NCI-H146 treated with DMSO at 0.1 percent for 48 hours (cell line): ENCODE measurements around the gene IL1RL2.

Source experiments
- DNase-seq: peaks from one replicate; lab custom pipeline; 2025; ENCODE audit not compliant: unreplicated experiment; lab: John Stamatoyannopoulos, UW

IL1RL2 gene

DNA sequence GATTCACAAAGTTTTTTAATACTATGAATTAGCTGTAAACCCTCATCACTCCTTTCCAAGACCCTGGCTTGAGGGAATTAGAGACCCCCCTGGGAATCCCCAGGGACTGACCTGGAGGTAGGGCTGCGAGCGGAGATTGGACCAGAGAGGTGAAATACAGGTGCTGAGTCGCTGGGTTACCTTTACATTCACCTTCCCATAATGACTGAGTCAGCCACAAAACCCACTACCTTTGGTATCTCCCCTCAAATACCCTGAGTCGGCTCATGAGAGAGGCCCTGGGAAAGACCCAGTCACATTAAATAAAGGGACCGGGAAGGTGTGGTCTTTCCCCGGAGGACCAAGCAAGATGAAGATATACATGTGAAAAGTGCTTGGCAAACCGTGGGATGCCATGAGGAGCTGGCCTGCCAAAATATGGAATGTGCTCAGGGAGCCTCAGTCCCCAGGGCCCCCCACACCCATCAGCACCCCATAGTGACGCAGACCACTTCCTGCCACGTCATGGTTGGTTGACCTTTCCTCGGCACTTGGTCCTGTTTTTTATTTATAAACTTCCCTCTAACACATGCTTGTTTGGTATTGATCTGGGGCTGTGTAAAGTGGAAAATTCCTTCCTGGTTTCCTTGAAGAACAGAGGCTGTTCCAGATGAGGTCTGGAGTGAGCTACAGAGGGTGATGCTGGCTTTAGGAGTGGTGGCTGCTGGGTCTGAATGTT is 51.4 kb downstream of the IL1RL2 start:
- DNase-seq: no peak

DNA sequence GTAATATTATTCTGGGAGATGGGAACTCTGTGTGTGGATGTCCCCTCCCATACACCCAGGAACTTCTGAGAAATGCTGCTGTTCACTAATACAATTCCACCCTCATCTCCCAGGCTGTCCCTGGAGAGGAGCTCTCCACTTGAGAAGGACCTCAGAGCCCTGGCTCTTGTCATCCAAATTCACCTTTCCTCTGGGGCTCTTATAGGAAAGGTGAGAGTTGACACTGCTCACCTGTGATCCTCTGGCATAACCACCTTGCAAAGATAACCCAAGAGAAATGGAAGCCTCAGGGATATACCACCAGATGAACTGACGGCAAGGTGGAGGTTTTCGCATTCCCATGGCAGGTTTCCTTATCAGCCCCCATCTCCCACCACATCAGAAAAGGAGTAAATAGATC is 52.0 kb downstream of the IL1RL2 start:
- DNase-seq: no peak

DNA sequence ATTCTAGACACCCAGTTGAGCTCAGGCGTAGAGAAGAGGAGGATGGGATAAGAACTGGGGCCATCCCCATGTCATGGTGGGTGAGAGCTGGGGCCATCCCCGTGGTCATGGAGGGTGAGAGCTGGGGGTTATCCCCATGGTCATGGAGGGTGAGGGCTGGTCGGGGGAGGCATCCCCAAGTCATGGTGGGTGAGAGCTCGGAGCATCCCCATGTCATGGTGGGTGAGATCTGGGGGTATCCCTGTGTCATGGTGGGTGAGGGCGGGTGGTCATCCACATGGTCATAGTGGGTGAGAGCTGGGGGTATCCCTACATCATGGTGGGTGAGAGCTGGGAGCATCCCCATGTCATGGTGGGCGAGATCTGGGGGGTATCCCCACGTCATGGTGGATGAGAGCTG is 52.5 kb downstream of the IL1RL2 start:
- no peak for DNase-seq

DNA sequence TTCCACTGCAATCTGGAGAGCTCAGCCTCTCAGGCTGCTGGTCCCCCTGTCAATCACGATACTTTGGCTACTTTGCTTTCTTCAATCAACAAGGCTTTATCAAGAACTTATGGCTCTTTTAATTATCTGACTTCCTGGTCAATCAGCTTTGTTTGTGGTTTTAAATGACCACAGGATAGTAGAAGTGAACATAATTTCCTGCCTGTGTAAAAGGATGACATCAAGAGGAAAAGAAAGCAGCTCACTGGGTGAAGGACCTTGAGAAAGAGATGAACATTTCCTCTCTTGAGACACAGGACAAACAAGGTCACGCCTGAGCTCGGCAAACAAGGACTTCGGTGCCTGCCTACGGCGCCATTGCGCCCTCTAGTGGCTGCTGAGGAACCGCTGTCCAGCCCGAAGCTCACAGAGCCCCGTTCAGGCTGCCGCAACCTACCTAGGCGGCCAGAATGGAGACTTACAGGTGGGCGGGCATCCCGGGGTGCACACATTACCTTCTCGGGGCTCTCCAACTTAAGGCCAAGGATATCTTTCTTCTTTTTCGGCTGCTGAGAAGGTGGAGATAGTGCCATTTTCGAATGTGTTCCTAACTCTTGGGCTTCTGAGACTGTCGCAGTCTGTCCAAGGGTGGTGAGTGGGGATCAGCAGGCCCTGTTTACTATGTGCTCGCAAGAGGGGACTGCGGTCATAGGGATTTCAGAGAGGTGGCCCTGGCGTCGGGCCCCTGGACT is 54.0 kb downstream of the IL1RL2 start:
- peak; percentile 24 for DNase-seq

DNA sequence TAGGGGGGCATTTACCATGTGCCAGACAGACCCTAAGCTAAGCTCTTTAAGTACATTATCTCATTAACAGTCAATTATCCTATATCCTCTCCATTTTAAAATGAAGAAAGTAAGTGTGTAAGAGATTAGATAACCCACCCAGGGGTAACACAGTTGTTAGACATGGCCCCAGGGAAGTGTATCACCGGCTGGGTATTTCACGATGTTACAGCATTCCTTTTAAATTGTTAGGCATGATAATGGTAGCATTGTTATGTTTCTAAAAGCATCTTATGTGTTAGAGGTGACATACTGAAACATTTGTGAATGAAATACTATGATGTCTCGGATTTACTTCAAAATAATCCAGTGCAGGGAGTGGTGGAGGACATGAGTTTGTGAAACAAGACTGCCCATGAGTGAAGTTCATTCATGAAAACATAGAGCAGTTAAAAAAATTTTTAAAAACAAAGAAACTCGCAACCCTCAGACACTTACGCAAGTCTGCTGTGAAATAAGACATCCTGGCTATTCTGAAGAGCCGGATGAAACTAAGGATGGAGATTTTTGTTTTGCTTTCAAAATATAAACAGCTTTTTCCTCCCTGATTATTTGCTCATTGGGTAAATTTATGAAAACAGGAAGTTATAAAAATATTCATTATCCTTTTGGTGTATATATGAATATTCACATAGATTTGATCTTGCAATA is 54.9 kb downstream of the IL1RL2 start:
- no peak for DNase-seq

DNA sequence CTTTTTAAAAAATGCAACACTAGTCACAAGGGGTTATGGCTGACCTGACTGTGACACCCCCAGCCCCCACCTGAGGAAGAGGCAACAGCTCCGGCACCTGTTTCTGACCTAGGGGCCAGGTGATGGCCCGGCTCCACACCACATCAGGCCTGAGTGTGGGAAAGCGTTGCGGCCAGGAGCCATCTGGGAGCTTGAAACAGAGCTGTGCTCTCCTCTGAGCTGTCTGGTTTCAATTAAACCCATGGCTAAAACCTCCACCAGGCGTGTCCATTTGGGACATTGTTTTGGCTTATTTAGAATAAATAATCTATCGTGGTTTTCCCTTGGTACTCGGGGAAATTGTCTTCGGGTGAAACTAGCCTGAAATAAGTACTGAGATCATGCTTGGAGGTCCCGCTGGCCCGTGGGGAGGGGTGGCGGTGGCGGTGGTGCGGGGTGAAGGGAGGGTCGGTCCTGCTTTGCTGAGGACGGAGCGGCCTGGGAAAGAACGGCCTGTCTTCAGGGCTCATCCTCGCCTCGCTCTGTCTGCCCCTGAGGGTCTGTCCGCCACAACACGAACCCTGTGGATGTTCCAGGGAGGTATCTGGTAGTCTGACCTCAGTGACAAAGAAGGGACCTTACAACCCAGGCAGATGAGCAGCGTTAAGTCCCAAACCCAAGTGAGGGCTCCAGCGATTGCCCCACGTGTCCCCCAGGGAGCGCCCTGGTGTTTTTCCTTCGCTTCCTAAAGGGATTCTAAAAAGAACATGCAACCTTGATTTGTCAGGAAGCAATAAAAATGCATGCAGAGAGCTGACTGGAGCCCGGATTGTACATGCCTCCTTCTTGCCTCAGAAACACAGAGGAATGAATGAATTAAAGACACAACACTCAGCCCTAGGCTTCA is 58.7 kb downstream of the IL1RL2 start:
- no peak for DNase-seq

DNA sequence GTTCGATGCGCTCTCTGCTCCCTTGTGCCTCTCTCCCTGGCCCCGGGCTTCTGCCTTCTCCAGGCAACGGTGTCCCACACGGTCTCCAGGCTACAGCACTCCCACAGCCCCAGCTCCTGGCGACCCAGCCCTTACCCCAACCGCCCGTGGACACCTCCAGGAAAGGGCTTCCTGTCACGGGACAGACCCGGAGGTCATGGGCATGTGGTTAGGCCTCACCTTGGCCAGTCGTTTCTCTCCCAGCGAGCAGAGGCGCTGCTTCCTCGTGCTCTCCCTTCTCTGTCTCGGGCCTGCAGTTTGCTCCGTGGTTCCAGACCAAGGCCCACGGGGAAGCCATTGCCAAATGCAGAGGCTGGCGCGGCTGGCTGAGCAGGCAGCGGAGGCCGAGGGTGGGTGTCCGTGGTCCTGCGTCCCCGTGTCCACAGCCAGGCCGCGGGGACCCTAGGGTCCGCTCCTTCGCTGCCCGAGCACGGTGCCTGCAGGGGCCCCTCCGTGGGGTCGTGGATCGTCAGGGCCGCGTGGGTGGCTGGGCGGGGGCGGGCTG is 63.5 kb downstream of the IL1RL2 start:
- DNase-seq: no peak

DNA sequence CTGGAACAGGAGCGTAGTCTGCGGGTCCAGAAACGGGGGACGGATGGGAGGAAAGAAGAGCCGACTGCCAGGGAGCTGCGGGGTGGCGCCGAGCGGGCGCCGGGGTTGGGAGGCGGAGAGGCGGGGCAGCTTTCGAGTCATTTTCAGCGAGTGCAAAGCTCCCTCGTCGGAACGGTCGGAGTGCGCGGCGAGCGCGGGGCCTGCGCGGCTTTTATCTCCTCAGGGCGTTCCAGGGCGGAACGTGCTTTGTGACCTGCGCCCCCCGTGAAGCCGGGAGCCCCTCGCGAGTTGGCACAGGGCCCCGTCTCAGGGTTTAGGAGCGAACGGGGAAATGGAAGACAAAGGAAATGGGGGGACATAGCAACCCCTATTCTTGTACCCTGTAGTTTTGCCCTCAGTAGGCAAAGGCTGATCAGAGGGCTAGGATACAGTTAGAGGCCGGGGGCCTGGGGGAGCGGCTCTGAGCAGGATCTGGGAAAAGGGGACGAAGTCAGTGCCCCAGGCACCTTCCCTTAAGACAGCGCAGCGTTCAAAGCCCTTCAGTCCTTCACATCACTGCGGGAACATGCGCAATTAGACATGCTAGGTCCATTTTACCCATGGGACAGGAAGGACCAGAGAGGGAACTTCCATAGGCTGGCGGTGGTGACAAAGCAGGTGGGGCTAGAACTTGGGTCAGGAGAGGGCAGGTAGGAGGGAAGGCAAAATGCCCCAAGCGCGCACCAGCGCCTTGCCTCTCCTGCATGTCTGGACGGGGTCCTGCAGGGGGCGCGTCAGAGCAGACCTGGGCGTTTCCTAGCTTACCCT is 64.4 kb downstream of the IL1RL2 start:
- DNase-seq: no peak

DNA sequence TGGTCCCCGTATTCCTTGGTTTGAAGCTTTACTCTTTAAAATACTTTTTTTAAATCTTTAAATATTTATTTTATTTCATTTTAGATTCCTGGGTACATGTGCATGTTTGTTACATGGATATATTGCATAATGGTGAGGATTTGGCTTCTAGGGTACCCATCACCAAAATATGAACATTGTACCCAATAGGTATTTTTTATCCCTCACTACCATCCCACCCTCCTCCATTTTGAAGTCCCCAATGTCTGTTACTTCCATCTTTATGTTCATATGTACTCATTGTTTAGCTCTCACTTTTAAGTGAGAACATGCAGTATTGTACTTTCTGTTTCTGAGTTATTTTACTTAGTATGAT is 65.0 kb downstream of the IL1RL2 start:
- DNase-seq: no peak

DNA sequence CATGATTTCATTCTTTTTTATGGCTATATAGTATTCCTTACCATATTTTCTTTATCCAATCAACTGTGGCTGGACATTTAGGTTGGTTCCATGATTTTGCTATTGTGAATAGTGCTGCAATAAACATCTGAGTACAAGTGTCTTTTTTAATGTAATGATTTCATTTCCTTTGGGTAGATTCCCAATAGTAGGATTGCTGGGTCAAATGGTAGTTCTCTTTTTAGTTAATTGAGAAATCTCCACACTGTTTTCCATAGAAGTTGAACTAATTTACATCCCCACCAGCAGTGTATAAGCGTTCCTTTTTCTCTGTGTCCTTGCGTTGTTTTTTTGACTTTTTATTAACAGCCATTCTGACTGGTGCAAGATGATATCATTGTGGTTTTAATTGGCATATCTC is 65.4 kb downstream of the IL1RL2 start:
- DNase-seq: no peak

DNA sequence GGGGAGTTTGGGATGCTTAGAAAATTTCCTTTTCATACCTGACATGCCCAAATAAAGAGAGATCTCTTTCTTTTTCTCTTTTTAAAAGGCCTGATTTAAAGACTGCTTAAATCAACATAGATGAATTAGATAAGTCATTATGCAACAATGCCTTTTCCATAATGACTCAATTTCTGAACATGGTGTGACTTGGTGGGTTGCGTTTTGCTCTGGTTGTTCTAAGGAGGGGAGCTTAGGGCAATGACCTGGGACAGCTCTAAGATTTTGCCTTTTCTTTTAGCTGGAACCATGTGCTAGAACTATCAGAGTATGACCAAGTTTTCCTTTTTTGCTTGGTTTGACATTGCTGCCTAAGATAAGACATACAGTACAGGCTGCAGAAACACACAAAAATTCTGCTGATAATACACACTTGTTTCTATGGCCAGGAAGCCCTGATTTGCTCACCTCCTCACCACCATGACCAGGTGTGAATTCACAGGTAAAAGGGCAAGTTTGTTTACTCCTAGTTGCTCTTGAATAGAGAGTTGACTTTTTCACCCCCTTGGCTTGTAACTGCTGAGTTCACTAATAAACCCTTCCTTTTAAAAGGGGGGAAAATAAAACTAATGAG is 66.4 kb downstream of the IL1RL2 start:
- no peak for DNase-seq

DNA sequence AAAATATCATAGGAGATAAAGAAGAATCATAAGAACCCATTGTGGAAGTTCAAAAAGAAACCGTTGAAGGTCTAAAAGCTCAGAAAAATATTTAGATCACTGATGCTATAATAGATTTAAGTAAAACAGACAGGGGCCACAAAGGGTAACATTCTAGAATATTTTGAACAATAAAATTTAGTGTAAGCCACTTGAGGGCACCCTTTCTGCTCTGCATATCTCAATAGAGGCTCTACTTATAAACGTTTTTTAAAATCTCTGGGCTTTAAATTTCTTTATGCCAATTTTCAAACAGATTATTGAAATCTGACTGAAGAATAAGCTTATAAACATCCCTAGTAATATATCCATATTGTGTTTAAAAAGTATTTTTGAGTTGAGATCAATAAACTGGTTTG is 66.9 kb downstream of the IL1RL2 start:
- DNase-seq: no peak

DNA sequence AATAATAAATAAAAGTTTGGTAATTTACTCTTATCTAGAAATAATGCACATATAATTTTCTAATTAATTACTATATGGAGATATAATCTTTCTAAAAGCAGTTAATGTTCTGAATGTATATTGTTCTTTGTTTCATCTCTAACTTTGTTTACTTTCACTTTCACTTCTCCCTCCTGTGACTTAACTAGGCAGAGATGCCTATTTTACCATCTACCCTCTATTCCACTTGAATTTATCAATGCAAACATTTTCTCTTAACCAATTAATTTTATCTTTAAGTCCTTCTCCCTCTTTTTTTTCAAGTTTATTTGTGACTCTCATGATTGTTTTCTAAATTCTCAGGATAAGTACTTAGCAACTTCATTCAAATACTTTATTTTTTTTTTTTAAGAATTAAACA is 69.5 kb downstream of the IL1RL2 start:
- DNase-seq: no peak

DNA sequence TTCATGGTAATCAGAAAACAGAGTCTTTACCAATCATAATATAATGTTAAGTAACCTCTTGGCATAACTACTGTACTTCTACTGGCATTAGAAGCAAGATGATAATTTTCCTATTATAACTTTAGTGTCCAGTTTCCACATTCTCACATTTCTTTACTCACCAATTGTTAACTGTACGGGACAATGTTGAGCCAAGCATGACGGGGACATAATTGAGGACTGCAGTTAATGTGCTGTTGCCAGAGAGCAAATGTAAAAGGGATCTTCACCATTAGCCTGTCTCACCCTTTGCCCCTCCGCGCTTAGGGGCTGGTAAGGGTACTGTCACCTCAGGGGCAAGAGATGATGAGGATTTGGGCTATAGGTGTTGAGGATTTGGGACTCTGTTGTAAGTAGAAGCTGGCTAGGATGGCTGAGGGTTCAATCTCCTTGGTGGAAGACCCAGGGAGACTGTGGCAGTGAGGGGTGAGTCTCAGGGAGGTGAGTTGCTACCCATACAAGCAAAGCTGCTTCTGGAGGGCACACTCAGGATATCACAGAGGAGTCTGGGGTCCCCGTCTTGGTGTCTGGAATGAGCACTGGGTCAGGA is 70.1 kb downstream of the IL1RL2 start:
- DNase-seq: no peak

DNA sequence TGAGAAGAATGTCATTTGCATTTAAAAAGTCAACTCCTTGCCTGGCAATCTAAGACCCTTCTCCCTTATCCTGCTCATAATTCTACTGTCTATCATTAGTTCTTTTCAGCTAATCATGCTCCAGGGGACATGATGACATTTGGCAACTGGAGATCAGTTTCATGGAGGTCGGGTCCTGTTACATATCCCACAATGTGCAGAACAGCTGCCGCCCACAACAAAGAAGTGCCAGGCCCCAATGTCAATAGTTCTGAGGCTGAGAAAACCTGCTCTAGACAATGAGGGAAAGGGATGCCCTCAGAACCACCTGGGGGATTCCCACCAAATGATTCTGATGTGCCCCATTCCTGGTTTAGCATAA is 71.2 kb downstream of the IL1RL2 start:
- no peak for DNase-seq

DNA sequence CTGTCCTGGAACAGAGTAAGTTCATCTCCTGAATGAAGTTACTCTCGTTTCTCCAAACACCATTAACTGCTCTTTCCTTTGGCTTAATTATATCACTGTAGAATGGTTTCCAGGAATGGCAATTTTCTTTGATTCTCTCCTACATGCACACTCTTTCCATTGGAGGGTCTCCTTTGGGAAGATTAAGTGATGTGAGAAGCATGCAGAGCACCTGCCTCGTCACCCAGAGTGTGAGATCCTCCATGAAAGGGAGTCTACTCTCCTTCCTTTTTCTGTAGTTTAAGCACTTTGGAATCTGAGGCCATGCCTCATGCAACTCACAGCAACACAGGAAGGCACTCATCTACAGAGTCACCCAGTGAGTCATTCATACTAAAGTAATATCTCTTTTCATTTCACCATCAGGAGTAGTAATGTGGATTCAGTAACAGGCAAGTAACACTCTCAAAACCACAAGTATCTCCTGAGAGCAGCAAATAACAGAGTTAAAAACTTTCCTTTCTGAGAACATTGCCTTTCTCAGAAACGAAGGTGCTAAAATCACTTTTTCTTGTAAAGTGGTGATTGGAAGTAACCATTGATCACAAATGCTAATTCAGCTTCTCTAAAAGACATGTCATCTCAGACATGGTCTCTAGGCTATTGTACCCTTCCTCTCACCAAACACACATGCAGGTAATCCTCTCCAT is 71.7 kb downstream of the IL1RL2 start:
- DNase-seq: no peak

DNA sequence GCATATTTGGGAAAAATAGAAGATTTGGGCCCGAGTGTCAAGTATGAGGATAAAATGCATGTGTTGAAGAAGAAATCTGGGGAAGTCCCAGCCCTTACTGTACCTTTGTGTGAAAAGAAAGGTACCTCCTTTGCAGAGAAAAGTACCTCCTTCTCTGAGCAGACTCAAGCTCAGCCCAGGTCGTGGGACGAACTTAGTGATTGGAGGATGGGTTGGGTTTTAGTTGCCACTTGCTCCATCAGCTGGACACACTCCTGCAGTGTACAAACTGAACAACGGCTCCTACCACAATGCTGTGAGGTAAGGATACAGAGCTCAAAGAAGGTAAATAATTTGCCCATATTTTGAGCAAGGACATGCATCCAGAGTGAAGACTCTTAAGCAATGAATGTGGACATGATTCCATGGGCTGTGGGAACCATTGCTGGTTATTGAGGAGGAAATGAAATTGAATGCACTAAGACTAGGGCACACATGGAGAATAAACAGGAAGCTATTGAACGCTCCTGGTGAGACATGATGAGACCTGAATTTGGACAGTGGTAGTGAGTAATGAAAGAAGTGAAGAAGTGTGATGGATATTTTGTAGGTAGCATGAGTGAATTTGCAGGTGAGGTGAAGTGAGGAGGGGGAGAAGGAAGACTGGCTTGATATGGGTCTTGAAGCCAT is 74.8 kb downstream of the IL1RL2 start:
- DNase-seq: no peak
